HG03095 (cell line): Measurements from ENCODE around the gene GH2.
A peak's percentile ranks its signal among the peaks of the same experiment; 100 is the strongest.
"Not testable (repeated sequence)": the region's sequence is repeated elsewhere in the genome, so short reads cannot be mapped to it uniquely, and the experiment has no call there.

Source experiments
- ATAC-seq: cut with Tn5 transposase; IDR thresholded peaks from one replicate; pipeline ENCODE4 v1.9.1; 2021; ENCODE audit warnings: moderate library complexity; ENCODE audit not compliant: unreplicated experiment

Gene GH2

DNA sequence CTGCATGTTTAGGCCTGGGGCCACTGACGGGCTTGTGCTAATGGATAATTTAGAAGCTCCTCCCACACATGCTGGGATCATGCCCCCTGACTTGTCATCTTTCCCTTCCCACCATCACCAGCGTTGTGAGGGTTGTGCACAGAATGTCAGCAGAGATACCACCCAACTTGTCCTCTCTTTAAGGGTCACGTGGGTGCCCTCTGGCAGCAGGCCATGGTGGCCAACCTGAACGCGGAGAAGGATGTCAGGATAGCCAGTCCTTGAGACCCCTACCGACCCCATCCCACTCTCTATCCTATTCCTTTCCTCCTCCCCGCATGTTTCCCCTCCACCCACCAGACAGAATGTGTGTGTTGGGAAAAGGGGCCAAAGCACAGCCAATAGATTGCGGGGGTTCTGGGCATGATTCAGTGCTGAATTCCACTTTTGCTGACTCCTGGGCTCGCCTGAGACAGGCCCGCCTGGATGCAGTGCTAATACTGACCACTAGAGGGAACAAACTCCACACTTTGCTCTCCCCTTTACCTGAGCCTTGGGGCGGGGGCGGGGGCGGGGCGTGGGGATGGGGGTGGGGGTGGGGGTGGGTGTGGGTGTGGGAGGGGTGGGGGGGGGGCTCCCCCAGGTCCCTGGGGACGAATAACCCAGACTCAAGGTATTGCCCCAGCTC, at the start of gene GH2:
TSS of gene GH2 (minus strand) at position 10 of the 667 bp plus-strand sequence. CDS start 143 bp downstream, outside the sequence.
- ATAC-seq = no peak

DNA sequence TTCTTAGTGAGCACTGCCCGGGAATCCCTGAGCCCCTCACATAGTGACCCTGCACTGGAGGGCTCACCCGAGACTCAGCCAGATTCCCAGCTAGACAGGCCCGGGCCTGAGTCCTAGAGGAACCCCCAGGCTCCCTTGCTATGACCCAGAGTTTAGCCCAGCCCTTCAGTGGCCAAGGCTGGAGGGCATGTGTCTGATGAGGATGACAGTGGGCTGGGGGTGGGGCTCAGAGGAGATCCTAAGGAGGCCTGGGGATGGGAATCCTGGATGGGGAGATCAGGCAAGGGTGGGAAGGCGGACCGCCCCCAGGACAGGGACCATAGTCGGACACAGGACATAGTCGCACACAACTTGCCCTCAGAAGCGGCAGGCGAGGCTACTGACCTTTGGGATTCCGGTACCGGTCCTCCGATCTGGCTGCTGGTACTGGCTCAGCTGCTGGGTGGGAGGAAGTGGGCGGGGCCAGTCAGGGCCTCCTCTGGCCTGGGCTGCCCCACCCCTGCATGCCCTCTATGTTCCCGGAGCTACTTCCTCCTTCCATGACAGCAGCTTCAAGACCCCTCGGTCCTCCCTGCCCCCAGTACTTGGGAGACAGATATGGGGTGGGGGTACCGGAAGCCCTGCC, 49.3 kb upstream of the GH2 start:
- ATAC-seq = no peak

DNA sequence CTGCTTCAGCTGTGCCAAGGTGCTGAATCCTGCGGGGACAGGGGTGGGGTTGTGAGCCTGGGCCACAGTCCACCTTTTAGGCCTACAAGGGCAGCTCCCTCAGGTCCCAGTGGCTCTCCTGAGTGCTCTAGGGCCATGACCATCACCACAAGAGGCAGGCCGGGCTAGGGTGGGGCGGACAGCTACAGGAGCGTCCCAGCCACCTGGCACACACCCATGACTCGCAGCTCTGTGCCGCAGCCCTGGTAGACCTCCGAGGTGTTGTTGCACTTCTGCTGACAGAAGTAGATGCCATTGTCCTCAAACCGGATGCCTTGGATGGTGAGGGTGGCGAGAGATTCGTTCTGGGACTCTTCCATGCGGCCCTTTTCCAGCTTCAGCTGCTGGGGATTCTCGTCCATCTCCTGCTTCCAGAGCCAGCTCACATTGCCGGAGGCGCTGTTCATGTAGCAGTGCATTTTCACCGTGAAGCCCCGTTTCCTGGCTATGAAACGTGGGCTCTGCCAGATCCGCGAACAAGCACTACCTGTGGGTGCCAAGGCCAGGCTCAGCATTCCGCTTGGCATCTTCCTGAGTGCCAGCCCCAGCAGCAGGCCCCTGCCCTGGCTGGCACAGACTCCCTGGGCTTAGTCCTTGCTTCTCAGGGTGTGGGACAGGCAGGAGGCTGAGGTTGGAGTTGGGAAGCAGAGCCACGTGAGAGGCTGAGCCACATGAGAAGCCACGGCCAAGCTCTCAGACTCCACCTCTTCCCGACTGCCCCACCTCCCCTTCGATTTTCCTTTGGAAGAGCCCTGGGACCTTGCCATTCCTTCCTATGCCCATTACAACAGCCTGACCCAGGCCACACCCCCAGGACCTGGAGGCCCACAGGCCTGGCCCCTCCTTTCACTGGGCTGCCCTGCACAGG, 48.4 kb upstream of the GH2 start:
- ATAC-seq = no peak

DNA sequence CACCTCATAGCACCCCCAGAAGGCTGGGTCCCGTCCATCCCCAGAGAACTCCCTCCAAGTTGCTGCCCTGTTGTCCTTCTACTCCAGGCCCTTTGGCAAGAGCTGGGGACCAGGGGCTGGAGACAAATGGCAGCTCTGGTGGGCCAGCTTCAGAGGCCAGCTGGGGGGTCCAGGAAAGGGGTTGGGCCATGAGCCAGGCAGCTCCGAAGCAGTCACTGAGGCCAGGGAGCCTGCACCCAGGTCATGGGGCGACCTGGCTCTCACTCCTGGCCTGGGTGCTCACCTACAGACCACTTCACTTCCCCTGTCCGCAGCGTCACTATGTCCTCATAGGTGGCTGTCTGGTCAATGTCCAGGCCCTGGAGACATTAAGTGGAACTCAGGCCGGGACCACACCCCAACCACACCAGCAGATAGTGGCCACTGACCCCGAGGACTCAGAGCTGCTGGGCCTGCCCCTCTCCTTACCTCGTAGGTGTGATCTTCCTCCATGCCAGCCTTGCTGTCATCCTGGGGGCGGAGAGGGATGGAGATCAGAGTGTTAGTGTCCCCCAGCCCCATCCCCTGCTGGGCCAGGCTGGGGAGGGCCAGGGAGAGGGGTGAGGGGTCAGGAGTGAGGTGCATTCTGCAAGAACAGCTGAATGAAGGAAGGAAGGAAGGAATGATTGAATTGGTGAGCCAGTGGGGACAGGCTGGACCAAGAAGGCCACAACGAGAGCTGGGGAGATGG, 47.4 kb upstream of the GH2 start:
- ATAC-seq = no peak

DNA sequence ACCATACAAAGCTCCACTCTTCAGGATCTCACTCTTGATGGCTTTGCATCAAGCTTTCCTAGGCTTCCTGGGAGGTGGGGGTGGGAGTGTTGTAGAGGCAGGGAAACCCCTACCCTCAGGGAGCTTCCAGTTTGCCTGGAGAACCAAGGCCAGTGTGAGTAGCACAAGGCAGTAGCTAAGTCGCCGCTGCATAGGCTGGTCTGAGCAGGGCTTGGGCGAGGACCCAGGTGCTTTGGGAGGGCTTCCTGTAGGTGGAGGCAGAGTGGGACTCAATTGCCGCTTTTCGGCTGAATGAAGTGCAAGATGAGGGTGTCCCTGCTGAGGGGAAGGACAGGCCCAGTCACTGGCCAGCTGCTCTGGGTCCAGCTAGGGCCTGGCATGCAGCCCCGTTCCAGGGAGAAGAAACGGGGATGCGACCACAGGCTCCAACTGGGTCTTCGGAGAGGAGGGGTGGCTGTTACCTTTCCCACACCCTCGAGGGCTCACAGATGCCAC, 46.5 kb upstream of the GH2 start:
- no peak for ATAC-seq

DNA sequence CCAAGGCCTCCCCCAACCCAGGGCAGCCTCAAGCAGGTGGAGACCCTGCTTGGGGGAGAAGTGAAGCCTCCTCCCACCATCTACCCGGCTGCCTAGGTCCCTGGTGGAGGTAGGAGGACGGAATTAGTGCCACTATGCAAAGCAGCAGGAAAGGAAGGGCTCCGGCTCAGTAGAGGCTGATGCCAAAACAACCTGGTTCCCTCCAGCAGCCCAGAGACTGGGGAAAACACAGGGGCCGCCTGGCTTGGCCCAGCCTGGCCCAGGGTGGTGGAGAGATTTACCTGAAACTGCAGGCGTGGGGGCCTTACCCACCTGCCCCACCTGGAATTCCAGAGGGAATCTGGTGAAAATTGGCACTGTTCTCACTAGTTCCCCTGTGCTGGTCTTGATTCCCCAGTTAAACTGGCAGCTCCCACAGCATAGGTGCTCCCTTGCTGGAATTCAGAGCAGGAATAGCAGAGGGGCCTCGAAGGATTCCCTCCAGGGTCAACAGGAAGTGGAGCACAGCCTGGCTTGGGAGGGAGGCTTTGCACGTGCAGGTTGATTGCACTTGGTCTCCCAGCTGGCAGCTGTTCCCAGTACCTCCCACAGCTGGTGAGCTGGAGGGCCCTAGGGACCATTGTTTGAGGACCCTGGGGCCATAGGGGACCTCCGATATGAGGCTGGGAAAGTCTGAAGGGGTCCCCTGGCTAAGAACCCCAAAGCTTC, 45.9 kb upstream of the GH2 start:
- ATAC-seq = no peak

DNA sequence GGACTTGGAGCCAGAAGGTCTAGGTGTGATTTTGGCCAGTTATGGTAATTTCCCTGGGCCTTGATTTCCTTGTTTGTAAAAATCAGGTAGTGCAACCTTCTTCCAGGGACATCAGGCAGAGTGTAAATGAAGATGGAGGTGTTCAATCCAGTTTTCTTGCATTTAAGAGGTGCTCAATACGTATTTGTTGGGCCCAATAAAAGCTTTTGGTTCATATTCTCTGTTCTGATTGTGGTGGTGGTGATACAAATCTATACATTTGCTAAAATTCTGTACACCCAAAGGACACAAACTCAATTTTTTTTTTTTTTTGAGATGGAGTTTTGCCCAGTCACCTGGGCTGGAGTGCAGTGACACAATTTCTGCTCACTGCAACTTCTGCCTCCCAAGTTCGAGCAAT, 44.4 kb upstream of the GH2 start:
- no peak for ATAC-seq

DNA sequence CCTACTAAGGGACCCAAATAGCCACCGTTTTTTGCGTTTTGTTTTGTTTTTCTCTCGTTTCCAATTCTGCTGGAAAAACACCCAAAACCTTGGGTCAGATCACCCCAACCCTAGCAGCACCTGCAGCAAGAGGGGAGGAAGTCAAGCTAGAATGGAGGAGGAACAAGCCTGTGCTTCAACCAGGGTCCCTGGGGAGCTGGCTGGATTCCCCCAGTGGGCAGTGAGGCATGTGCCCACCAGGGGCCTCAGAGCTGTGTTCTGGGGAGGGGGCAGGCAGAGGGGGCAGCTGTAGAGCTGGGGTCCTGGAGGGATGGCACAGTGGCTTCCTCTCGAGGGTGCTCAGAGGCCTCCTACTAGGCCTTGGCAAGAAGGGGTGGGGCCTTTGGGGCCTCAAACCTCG, 43.9 kb upstream of the GH2 start:
- ATAC-seq = no peak

DNA sequence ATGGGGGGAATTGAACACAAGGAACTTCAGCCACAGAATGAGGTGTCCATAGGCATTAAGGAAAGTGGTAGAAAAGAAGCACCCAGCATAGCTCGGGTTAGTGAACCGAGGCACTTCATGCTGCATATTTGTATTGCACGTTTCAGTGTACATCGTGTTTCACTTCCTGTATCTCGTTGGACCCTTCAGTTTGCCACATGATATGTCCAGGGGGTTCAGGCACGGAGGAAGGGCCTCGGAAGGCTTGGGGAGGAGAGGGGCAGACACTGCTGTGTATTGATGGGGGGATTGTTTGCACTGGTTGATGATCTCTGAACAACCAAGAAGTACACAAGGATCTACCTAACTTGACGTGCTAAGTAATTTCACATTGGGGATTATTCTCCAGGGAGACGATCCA, 40.7 kb upstream of the GH2 start:
- not testable (repeated sequence) for ATAC-seq

DNA sequence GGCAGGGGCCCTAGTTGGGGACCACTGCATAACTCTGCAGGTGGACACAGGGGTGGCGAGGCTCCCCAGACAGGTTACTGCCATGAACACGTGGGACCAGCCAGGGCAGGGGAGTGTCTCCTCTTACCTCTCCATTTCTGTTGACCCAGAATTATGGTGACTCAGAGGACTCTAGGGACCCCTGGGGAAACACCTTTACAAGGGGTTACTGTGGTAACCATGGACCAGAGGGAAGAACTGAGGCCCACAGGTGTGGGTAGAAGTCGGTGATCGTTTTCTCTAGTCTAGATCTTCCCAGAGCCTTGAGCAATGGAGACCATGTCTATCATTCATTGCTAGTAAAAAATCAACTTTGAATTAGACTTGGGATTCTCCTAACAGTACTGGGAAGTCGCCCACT, 39.0 kb upstream of the GH2 start:
- not testable (repeated sequence) for ATAC-seq

DNA sequence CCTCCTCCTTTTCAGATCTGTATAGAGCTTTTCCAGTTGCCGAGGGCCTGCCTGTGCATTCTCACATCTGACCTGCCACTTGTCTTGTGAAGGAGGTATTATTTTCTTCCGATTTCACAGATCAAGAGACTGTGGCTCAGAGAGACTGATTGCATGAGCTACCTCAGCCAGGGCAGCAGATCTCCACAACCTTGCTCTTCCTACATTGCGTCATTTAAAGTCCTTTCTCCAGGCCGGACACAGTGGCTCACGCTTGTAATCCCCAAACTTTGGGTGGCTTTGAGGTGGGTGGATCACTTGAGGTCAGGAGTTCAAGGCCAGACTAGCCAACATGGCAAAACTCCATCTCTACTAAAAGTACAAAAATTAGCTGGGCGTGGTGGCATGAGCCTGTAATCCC, 38.3 kb upstream of the GH2 start:
- not testable (repeated sequence) for ATAC-seq

DNA sequence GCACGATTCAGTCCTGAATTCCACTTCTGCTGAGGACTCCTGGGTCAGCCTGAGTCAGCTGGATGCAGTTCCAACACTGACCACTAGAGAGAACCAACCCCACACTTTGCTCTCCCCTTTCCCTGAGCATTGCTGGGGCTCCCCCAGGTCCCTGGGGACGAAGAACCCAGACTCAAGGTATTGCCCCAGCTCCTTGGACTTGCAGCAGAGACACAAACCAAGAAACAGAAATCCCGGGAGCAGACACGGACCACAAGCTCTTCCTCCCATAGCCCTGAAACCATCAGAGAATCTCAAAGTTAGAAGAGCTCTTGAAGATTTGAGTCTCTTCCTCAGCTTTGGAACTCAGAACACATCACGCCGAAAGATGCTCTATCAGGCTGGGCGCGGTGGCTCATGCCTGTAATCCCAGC, 37.6 kb upstream of the GH2 start:
- ATAC-seq = no peak

DNA sequence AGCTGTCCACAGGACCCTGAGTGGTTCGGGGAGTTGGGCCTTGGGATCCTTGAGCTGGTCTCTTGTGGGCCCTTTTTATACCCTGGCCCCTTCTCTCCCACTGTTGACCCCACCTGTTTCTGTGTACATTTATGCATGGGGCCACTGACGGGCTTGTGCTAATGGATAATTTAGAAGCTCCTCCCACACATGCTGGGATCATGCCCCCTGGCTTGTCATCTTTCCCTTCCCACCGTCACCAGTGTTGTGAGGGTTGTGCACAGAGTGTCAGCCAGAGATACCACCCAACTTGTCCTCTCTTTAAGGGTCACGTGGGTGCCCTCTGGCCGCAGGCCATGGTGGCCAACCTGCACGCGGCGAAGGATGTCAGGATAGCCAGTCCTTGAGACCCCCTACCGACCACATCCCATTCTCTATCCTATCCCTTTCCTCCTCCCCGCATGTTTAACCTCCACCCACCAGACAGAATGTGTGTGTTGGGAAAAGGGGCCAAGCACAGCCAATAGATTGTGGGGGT, 37.1 kb upstream of the GH2 start, which contains the start of gene GH1:
TSS of gene GH1 (minus strand) at position 51 of the 517 bp plus-strand sequence. CDS start 63 bp downstream, outside the sequence.
- ATAC-seq = not testable (repeated sequence)

DNA sequence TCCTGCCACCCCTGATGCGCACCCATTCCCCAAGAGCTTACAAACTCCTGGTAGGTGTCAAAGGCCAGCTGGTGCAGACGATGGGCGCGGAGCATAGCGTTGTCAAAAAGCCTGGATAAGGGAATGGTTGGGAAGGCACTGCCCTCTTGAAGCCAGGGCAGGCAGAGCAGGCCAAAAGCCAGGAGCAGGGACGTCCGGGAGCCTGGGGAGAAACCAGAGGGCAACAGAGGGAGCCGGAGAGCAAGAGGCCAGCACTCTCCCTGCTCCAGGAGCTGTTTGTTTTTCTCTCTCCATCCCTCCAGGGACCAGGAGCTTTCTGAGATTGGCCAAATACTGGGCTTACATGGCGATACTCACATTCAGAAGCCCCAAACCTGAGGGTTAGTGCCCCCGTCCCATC, 36.6 kb upstream of the GH2 start:
- no peak for ATAC-seq

DNA sequence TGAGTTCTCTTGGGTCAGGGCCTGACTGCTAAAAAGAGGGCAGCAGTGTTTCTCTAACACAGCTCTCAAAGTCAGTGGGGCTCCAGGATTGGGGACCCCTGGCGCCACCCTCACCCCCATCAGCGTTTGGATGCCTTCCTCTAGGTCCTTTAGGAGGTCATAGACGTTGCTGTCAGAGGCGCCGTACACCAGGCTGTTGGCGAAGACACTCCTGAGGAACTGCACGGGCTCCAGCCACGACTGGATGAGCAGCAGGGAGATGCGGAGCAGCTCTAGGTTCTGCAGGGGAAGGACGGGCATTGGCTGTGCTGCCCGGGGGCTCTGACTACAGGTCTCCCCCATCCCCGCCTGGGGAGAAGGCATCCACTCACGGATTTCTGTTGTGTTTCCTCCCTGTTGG, 35.9 kb upstream of the GH2 start:
- no peak for ATAC-seq

DNA sequence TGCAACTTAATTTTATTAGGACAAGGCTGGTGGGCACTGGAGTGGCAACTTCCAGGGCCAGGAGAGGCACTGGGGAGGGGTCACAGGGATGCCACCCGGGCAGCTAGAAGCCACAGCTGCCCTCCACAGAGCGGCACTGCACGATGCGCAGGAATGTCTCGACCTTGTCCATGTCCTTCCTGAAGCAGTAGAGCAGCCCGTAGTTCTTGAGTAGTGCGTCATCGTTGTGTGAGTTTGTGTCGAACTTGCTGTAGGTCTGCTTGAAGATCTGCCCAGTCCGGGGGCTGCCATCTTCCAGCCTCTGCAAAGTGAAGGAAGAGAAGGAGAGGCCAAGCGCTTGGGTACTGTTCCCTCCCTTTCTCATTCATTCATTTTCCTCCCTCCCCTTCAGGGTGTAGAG, 35.5 kb upstream of the GH2 start:
- not testable (repeated sequence) for ATAC-seq

DNA sequence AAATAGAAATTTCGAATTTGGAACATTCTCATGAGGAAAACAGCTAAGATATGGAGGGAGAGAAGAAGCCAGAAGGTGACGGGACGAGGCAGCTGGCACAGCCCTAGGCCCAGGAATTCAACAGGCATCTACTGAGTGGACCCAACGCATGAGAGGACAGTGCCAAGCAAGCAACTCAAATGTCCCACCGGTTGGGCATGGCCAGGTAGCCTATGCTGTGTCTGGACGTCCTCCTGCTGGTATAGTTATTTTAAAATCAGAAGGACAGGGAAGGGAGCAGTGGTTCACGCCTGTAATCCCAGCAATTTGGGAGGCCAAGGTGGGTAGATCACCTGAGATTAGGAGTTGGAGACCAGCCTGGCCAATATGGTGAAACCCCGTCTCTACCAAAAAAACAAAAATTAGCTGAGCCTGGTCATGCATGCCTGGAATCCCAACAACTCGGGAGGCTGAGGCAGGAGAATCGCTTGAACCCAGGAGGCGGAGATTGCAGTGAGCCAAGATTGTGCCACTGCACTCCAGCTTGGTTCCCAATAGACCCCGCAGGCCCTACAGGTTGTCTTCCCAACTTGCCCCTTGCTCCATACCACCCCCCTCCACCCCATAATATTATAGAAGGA, 34.9 kb upstream of the GH2 start:
- no peak for ATAC-seq

DNA sequence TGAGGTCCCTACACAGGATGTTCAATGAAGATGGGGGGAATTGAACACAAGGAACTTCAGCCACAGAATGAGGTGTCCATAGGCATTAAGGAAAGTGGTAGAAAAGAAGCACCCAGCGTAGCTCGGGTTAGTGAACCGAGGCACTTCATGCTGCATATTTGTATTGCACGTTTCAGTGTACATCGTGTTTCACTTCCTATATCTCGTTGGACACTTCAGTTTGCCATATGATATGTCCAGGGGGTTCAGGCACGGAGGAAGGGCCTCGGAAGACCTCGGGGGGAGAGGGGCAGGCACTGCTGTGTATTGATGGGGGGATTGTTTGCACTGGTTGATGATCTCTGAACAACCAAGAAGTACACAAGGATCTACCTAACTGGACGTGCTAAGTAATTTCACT, 34.0 kb upstream of the GH2 start:
- ATAC-seq = peak; percentile 53

DNA sequence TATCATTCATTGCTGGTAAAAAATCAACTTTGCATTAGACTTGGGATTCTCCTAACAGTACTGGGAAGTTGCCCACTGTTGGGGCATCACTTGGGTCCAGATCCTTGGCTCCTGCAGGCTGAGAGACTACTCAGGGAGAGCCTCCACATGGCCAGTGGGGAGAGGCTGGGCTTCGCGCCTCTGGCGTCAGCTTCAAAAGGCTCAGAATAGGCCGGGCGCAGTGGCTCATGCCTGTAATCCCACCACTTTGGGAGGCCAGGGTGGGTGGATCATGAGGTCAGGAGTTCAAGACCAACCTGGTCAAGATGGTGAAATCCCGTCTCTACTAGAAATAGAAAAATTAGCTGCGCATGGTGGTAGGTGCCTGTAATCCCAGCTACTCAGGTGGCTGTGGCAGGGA, 32.7 kb upstream of the GH2 start:
- ATAC-seq = no peak
